K562 (cell line): Measurements from ENCODE around the gene STIL. TPM values are rescaled to one million over a fixed set of nuclear protein-coding genes. Genes with fewer than 3 reads are reported as not detected.
A peak's percentile ranks its signal among the peaks of the same experiment; 100 is the strongest.

Experiments
- ATAC-seq: fragments of 200-7000 bp; cut with Tn5 transposase; 3 replicates; pipeline ENCODE4 v1.9.1; 2020; ENCODE audit warnings: moderate library complexity
- BruUV-seq: library from RNA; stranded (reverse); fragments of 400-500 nt; replicated peaks from 2 replicates; lab custom pipeline; 2021; lab: Mats Ljungman, UMichigan
- CTCF ChIA-PET: fragments of 300-600 bp; formaldehyde crosslinking; extraction: SDS; loops from one replicate; lab custom pipeline; 2021; ENCODE audit warnings: low intra/inter-chr PET ratio; lab: Yijun Ruan, JAX
- POLR2A ChIA-PET: fragments of 300-600, 350-650 bp; sonication (Branson Sonifier 250); formaldehyde crosslinking; extraction: SDS; loops from one replicate; lab custom pipeline; 2021; ENCODE audit warnings: antibody characterized with exemption, inconsistent platforms; lab: Yijun Ruan, JAX
- DNase-seq, 4 experiments: peaks; one replicate each; pipeline versions ENCODE4 v3.0.0 to v3.0.0-alpha.2; 2011 to 2018; ENCODE audit warnings: low spot score in 3 of 4, mixed read lengths in 3 of 4; ENCODE audit errors: extremely low read depth in 1 of 4
- FAIRE-seq: peaks from 2 replicates; lab custom pipeline; 2011; peaks lifted over from hg19 to GRCh38; lab: Jason Lieb, UNC
- H2AFZ ChIP-seq: 2 replicates; pipeline ENCODE4 v1.6.0; 2011; ENCODE audit warnings: low read depth, low read length, control low read depth, inconsistent platforms
- H3K27ac ChIP-seq: fragments of 200-600 bp; 3 replicates; pipeline ENCODE4 v1.8.0; 2011; ENCODE audit warnings: low read depth, mild to moderate bottlenecking, control low read depth, inconsistent platforms, low read length, moderate library complexity, mixed read lengths; ENCODE audit errors: extremely low read depth
- H3K27me3 ChIP-seq, 2 experiments: fragments of 300-600 bp in 1 of 2; 2 replicates in 1 of 2; 3 replicates in 1 of 2; pipeline versions ENCODE4 v1.6.0 to v1.8.0; 2011; ENCODE audit warnings: inconsistent platforms in 2 of 2, low read length in 2 of 2, mild to moderate bottlenecking in 1 of 2, mixed read lengths in 1 of 2, moderate library complexity in 1 of 2; ENCODE audit not compliant: control insufficient read depth in 2 of 2, insufficient read depth in 2 of 2
- H3K36me3 ChIP-seq: fragments of 300-600 bp; 3 replicates; pipeline ENCODE4 v1.8.0; 2011; ENCODE audit warnings: mild to moderate bottlenecking, low read length, inconsistent platforms; ENCODE audit not compliant: control insufficient read depth, insufficient read depth
- H3K4me1 ChIP-seq, 2 experiments: fragments of 200-600 bp in 1 of 2; replicated peaks in 1 of 2; 2 replicates in 1 of 2; 3 replicates in 1 of 2; pipeline versions ENCODE4 v1.5.1 to v1.8.0; 2011; ENCODE audit warnings: inconsistent platforms in 2 of 2, low read length in 2 of 2, mild to moderate bottlenecking in 1 of 2, mixed read lengths in 1 of 2, moderate library complexity in 1 of 2; ENCODE audit not compliant: control insufficient read depth in 2 of 2, insufficient read depth in 2 of 2
- H3K4me2 ChIP-seq: 2 replicates; pipeline ENCODE4 v1.6.1; 2011; ENCODE audit warnings: low read length, control low read depth, inconsistent platforms, mixed read lengths; ENCODE audit not compliant: insufficient read depth
- H3K4me3 ChIP-seq: fragments of 200-600 bp; sonication (generic), shearing (Covaris generic); 2 replicates; pipeline ENCODE4 v1.5.1; 2016; ENCODE audit warnings: control low read depth, inconsistent platforms
- H3K79me2 ChIP-seq: fragments of 200-600 bp; 3 replicates; pipeline ENCODE4 v1.8.0; 2011; ENCODE audit warnings: low read length, inconsistent platforms; ENCODE audit not compliant: control insufficient read depth, insufficient read depth
- H3K9ac ChIP-seq, 2 experiments: 2 replicates each; pipeline versions ENCODE4 v1.6.0 to v1.6.1; 2011; ENCODE audit warnings: low read depth in 2 of 2, low read length in 2 of 2, control low read depth in 1 of 2, inconsistent platforms in 1 of 2, mild to moderate bottlenecking in 1 of 2, mixed read lengths in 1 of 2; ENCODE audit not compliant: insufficient read depth in 1 of 2
- H3K9me1 ChIP-seq: one replicate; pipeline ENCODE4 v1.6.0; 2011; ENCODE audit warnings: inconsistent platforms, mild to moderate bottlenecking, low read length, moderate library complexity; ENCODE audit not compliant: control insufficient read depth, insufficient read depth
- H3K9me3 ChIP-seq: replicated peaks from 2 replicates; pipeline ENCODE4 v1.5.1; 2011; ENCODE audit warnings: low read depth, low read length, inconsistent platforms; ENCODE audit not compliant: control insufficient read depth, insufficient read depth
- H4K20me1 ChIP-seq: replicated peaks from 2 replicates; pipeline ENCODE4 v1.6.1; 2011; ENCODE audit warnings: low read length, inconsistent platforms, mixed read lengths; ENCODE audit not compliant: control insufficient read depth, insufficient read depth
- KDM1A ChIP-seq, 2 experiments: fragments of 450-650 bp; IDR thresholded peaks; 2 replicates each; pipeline ENCODE4 v1.6.1; 2016; ENCODE audit warnings: mild to moderate bottlenecking in 2 of 2
- POLR2AphosphoS5 ChIP-seq: IDR thresholded peaks from 2 replicates; pipeline ENCODE4 v1.6.1; 2011; ENCODE audit warnings: mild to moderate bottlenecking, low read depth, low read length, moderate library complexity; ENCODE audit not compliant: control insufficient read depth, insufficient read depth
- POLR3A ChIP-seq: IDR thresholded peaks from 2 replicates; pipeline ENCODE4 v1.6.1; 2011; ENCODE audit warnings: borderline replicate concordance, mild to moderate bottlenecking, moderate library complexity; ENCODE audit not compliant: insufficient read length, insufficient read depth; ENCODE audit errors: extremely low read depth
- RBM17 ChIP-seq: fragments of 200-400 bp; formaldehyde crosslinking; IDR thresholded peaks from 2 replicates; pipeline ENCODE4 v1.6.1; 2017; ENCODE audit warnings: low read depth, mild to moderate bottlenecking, low read length, borderline replicate concordance
- ZFP36 ChIP-seq: fragments of 150-350 bp; IDR thresholded peaks from 2 replicates; pipeline ENCODE4 v1.6.1; 2018; ENCODE audit warnings: low read length, low read depth; ENCODE audit not compliant: partially characterized antibody
- ZNF146 ChIP-seq: IDR thresholded peaks from one replicate; pipeline ENCODE4 v1.6.1; 2018; ENCODE audit warnings: missing compliant biosample characterization; ENCODE audit not compliant: unreplicated experiment
- WGBS: fragments of 100-300 bp; shearing (Covaris generic); methylation state at CpG from one replicate; pipeline ENCODE4 v1.1.6; 2016; ENCODE audit warnings: low coverage, mixed read lengths; ENCODE audit not compliant: insufficient coverage; ENCODE audit errors: missing lambda C conversion rate; 5-methylcytosine and 5-hydroxymethylcytosine counted together
- in situ Hi-C: fragments of 300-500 bp; cut with MboI; formaldehyde crosslinking; loops from 4 replicates; pipeline ENCODE4 v1.15.0; 2018; ENCODE audit warnings: inconsistent platforms, mixed read lengths
- intact Hi-C: fragments of 100-400 bp; cut with micrococcal nuclease; formaldehyde crosslinking; loops from 2 replicates; pipeline ENCODE4 v1.14.2; 2022
- polyA plus RNA-seq, 8 experiments: library from polyadenylated mRNA; depleted of rRNA in 4 of 8; stranded (reverse) in 5 of 8; unstranded in 3 of 8; fragments of >200 nt; fragmentation: Nextera tagmentation in 2 of 8; fragmentation: Illumina TruSeq in 1 of 8; extraction: Ambion mirVana in 2 of 8; extraction: Trizol in 1 of 8; gene quantifications; 2 replicates each; pipeline versions ENCODE4 v1.2.1 to v1.2.3, GENCODE V29; 2011 to 2014; ENCODE audit warnings: inconsistent platforms in 1 of 8, missing spikeins in 1 of 8
- total RNA-seq, 7 experiments: library from RNA; depleted of rRNA in 6 of 7; stranded (reverse); fragments of >200 nt in 6 of 7; fragmentation: Illumina TruSeq in 2 of 7; extraction: Trizol in 2 of 7; gene quantifications; 2 replicates each; pipeline versions ENCODE4 v1.2.1 to v1.2.3, GENCODE V29; 2011 to 2021; ENCODE audit warnings: low replicate concordance in 1 of 7

Gene STIL
- total and polyA plus RNA-seq, 9 of the 15 experiments (the other 6 are each of a cell fraction or from before 2014, with no cell fraction given), result 10.5 to 77.4 (median 39.6) TPM

GRCh38 chr1:47361380-47361779, 47.4 kb upstream of the STIL start:
- Histone ChIP-seq H3K79me2 (peaks cover 82% of the 10 kb centered on the region), H3K4me2 (no peak overlapping the region), H3K27ac (peak overlapping the region; percentile 17; the same call in 1 of the 3 replicates), H3K27me3 (no peaks in the 10 kb centered on the region), H3K4me3 (no peak overlapping the region), H3K36me3 (peaks cover 24% of the 10 kb centered on the region), H3K9me1 (no peaks in the 10 kb centered on the region), H3K4me1 (0 out of 5 replicates have a peak, but pooled peaks cover 0 to 3% of the 10 kb centered on the region in 2 experiments), H3K9ac (no peak overlapping the region), H3K9me3 (no peaks in the 10 kb centered on the region), H4K20me1 (peaks cover 4% of the 10 kb centered on the region; the same call in 1 of the 2 replicates), H2AFZ (no peak overlapping the region)
- BruUV-seq, result no TSS peak
- in situ Hi-C loops, result no loop called here
- no peak for FAIRE-seq
- TF ChIP-seq POLR3A (no peak), ZFP36 (no peak), KDM1A (IDR thresholded peaks at IDR 0.05) (peak; percentile 50 to 59; a peak in 3 of 4 replicates)
- ChIA-PET POLR2A (no interaction called here), CTCF (no interaction called here)
- intact Hi-C loops, result no loop called here
- no peak for ATAC-seq
- DNase-seq, result no peak
- 79% methylated on average over 3 of the region's 3 CpGs for WGBS

GRCh38 chr1:47351305-47351704, 37.4 kb upstream of the STIL start:
- ChIA-PET POLR2A (interaction anchor here (1.0 to 2.0 kb wide), 9 partner anchors 9 to 37 kb away, joined by 3 to 9 read pairs (median 6); partner anchors contain the start of genes CMPK1 and STIL), CTCF (no interaction called here)
- 88% methylated on average over 2 of the region's 2 CpGs for WGBS
- H3K27ac ChIP-seq, result peak overlapping the region; percentile 11; the same call in 2 of the 3 replicates
- no peak overlapping the region for H3K4me2 ChIP-seq
- intact Hi-C loops, result no loop called here
- peaks cover 94% of the 10 kb centered on the region for H3K79me2 ChIP-seq
- BruUV-seq, result no TSS peak
- no peak overlapping the region for H3K4me3 ChIP-seq
- no peaks in the 10 kb centered on the region for H3K9me1 ChIP-seq
- DNase-seq, result peak in 1 of 4 experiments; percentile 41
- no peaks in the 10 kb centered on the region for H3K27me3 ChIP-seq
- H4K20me1 ChIP-seq, result no peaks in the 10 kb centered on the region
- 0 out of 4 replicates have a peak overlapping the region, but pooled peaks of 1 of the 2 experiments have one; percentile 13 for H3K9ac ChIP-seq
- in situ Hi-C loops, result no loop called here
- no peaks in the 10 kb centered on the region for H3K9me3 ChIP-seq
- H2AFZ ChIP-seq, result no peak overlapping the region
- ATAC-seq, result peak; percentile 75
- FAIRE-seq, result no peak
- H3K36me3 ChIP-seq, result peaks cover 36% of the 10 kb centered on the region; the same call in 2 of the 3 replicates
- peaks cover 5 to 7% of the 10 kb centered on the region in 2 experiments; a peak in 3 of 5 replicates for H3K4me1 ChIP-seq
- TF ChIP-seq KDM1A (IDR thresholded peaks at IDR 0.05) (peak in 1 of 2 experiments; percentile 31; a peak in 1 of 4 replicates), ZNF146 (peak; percentile 72), RBM17 (no peak), POLR2AphosphoS5 (no peak)
